Panc1 (cell line): ENCODE data around the gene ESR1. TPM values are rescaled to one million over a fixed set of nuclear protein-coding genes. Genes with fewer than 3 reads are reported as not detected.

ENCODE experiments used
- ATAC-seq: fragments of 200-7000 bp; cut with Tn5 transposase; 2 replicates; pipeline ENCODE4 v1.9.1; 2020; ENCODE audit warnings: mild to moderate bottlenecking, moderate library complexity
- BruUV-seq: library from RNA; stranded (reverse); fragments of 400-500 nt; replicated peaks from 2 replicates; lab custom pipeline; 2021; lab: Mats Ljungman, UMichigan
- CTCF ChIA-PET: fragments of 300-600 bp; sonication (Branson Sonifier 250); formaldehyde crosslinking; loops from one replicate; lab custom pipeline; 2022; ENCODE audit warnings: antibody characterized with exemption; lab: Charles Lee
- POLR2A ChIA-PET: fragments of 300-600 bp; sonication (Branson Sonifier 250); formaldehyde crosslinking; loops from one replicate; lab custom pipeline; 2022; ENCODE audit warnings: antibody characterized with exemption; lab: Charles Lee
- DNase-seq: peaks from one replicate; pipeline ENCODE4 v3.0.0-alpha.2; 2010; ENCODE audit warnings: low read depth, low spot score
- H3K27ac ChIP-seq: 2 replicates; pipeline ENCODE4 v1.5.1; 2011; ENCODE audit warnings: mild to moderate bottlenecking, low read length, inconsistent platforms
- H3K27me3 ChIP-seq: fragments of 200-500 bp; sonication (Bioruptor generic); 2 replicates; pipeline ENCODE4 v1.6.0; 2014; ENCODE audit warnings: low read length, inconsistent platforms; ENCODE audit not compliant: control insufficient read depth, insufficient read depth
- H3K36me3 ChIP-seq: fragments of 200-500 bp; sonication (Bioruptor generic); 2 replicates; pipeline ENCODE4 v1.5.1; 2014; ENCODE audit warnings: inconsistent platforms, mild to moderate bottlenecking, low read length, moderate library complexity; ENCODE audit not compliant: control insufficient read depth, insufficient read depth
- H3K4me1 ChIP-seq: 2 replicates; pipeline ENCODE4 v1.5.1; 2011; ENCODE audit warnings: inconsistent platforms, mild to moderate bottlenecking, low read length, moderate library complexity; ENCODE audit not compliant: control insufficient read depth, insufficient read depth
- H3K4me3 ChIP-seq, 2 experiments: 2 replicates each; pipeline ENCODE4 v1.5.1; 2011 to 2012; ENCODE audit warnings: low read depth in 2 of 2, low read length in 2 of 2, mild to moderate bottlenecking in 2 of 2, inconsistent platforms in 1 of 2, moderate library complexity in 1 of 2
- H3K9me3 ChIP-seq: fragments of 200-500 bp; sonication (Bioruptor generic); 2 replicates; pipeline ENCODE4 v1.5.1; 2014; ENCODE audit warnings: low read depth, mild to moderate bottlenecking, inconsistent platforms, low read length, moderate library complexity; ENCODE audit not compliant: control insufficient read depth, insufficient read depth
- POLR2AphosphoS5 ChIP-seq: IDR thresholded peaks from 2 replicates; pipeline ENCODE4 v1.6.1; 2012; ENCODE audit warnings: mild to moderate bottlenecking, low read depth, low read length, moderate library complexity
- SIN3A ChIP-seq: IDR thresholded peaks from 2 replicates; pipeline ENCODE4 v1.6.1; 2012; ENCODE audit warnings: low read depth, mild to moderate bottlenecking, low read length, moderate library complexity, borderline replicate concordance; ENCODE audit not compliant: insufficient read depth
- TCF7L2 ChIP-seq: IDR thresholded peaks from 2 replicates; pipeline ENCODE4 v1.6.1; 2011; ENCODE audit warnings: mild to moderate bottlenecking, low read depth, low read length, inconsistent platforms
- in situ Hi-C: cut with HindIII; loops from 2 replicates; pipeline ENCODE4 v1.10.0; 2016; ENCODE audit warnings: low sequenced_read_pairs, low pct_unique_long_range_greater_than_20kb
- intact Hi-C: fragments of 100-400 bp; cut with micrococcal nuclease; formaldehyde crosslinking; loops from one replicate; pipeline ENCODE4 v1.10.0; 2022; ENCODE audit not compliant: unreplicated experiment
- total RNA-seq: library from RNA; stranded (reverse); gene quantifications from one replicate; pipeline ENCODE4 v1.2.1, GENCODE V29; 2021; ENCODE audit not compliant: unreplicated experiment
- TF ChIP-seq, protein P1 (sequence below), 2 experiments: IDR thresholded peaks; 2 replicates each; pipeline ENCODE4 v1.6.1; 2011 to 2012; ENCODE audit warnings: low read depth in 2 of 2, control low read depth in 1 of 2, low read length in 1 of 2, mild to moderate bottlenecking in 1 of 2, moderate library complexity in 1 of 2; ENCODE audit not compliant: insufficient read depth in 1 of 2
- TF ChIP-seq, protein P2 (sequence below): fragments of 450-650 bp; IDR thresholded peaks from 2 replicates; pipeline ENCODE4 v1.5.1; 2017; ENCODE audit warnings: mild to moderate bottlenecking

ESR1 gene
- total RNA-seq, 1 experiment from 2014 or later = 0.03 TPM

DNA sequence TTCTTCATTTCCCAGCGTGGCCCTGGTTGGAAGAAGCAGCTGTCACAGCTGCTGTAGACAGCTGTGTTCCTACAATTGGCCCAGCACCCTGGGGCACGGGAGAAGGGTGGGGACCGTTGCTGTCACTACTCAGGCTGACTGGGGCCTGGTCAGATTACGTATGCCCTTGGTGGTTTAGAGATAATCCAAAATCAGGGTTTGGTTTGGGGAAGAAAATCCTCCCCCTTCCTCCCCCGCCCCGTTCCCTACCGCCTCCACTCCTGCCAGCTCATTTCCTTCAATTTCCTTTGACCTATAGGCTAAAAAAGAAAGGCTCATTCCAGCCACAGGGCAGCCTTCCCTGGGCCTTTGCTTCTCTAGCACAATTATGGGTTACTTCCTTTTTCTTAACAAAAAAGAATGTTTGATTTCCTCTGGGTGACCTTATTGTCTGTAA is 292.7 kb downstream of the ESR1 start:
- Histone ChIP-seq H3K4me1 (no peaks in the 10 kb centered on the region), H3K4me3 (no peak overlapping the region), H3K27ac (no peak overlapping the region), H3K9me3 (no peaks in the 10 kb centered on the region), H3K36me3 (no peaks in the 10 kb centered on the region), H3K27me3 (no peaks in the 10 kb centered on the region)
- ChIA-PET CTCF (no interaction called here), POLR2A (interaction anchor here (0.6 kb wide), 1 partner anchor 417 kb away, joined by 3 read pairs; no protein-coding TSS in a partner anchor)
- ATAC-seq (no peak; the same call in 1 of the 2 replicates), DNase-seq (no peak)
- no TSS peak for BruUV-seq
- in situ Hi-C loops = no loop called here
- intact Hi-C loops = no loop called here
- TF ChIP-seq POLR2AphosphoS5 = no peak

DNA sequence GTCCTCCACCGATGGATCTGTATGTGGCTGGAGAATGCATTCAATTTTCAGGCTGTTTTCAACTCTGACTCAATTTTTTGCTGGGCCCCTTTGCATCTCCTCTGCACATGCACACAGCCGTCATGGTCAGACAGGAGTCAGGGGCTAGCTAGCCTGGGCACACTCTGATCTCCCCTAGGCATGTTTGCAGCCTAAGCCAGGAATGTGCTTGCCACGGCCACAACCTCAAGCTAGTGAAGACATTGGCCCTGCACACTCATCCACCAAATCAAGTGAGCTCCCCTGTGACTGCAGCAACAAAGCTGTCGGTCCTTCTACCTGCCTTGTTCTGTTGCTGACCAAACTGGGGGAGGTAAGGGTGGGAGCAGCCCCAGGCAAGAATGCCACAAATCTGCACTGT is 300.5 kb downstream of the ESR1 start:
- ChIA-PET CTCF (no interaction called here), POLR2A (no interaction called here)
- H3K27me3 ChIP-seq = no peaks in the 10 kb centered on the region
- intact Hi-C loops (no loop called here), in situ Hi-C loops (no loop called here)
- TF ChIP-seq, protein P1, sequence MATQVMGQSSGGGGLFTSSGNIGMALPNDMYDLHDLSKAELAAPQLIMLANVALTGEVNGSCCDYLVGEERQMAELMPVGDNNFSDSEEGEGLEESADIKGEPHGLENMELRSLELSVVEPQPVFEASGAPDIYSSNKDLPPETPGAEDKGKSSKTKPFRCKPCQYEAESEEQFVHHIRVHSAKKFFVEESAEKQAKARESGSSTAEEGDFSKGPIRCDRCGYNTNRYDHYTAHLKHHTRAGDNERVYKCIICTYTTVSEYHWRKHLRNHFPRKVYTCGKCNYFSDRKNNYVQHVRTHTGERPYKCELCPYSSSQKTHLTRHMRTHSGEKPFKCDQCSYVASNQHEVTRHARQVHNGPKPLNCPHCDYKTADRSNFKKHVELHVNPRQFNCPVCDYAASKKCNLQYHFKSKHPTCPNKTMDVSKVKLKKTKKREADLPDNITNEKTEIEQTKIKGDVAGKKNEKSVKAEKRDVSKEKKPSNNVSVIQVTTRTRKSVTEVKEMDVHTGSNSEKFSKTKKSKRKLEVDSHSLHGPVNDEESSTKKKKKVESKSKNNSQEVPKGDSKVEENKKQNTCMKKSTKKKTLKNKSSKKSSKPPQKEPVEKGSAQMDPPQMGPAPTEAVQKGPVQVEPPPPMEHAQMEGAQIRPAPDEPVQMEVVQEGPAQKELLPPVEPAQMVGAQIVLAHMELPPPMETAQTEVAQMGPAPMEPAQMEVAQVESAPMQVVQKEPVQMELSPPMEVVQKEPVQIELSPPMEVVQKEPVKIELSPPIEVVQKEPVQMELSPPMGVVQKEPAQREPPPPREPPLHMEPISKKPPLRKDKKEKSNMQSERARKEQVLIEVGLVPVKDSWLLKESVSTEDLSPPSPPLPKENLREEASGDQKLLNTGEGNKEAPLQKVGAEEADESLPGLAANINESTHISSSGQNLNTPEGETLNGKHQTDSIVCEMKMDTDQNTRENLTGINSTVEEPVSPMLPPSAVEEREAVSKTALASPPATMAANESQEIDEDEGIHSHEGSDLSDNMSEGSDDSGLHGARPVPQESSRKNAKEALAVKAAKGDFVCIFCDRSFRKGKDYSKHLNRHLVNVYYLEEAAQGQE (IDR thresholded peaks at IDR 0.05; ENCODE audit: insufficient read depth in 1 of 2, low read depth in 2 of 2, low read length in 1 of 2) = no peak
- TF ChIP-seq TCF7L2 = no peak
- no peak for TF ChIP-seq POLR2AphosphoS5
- TF ChIP-seq, protein P2, sequence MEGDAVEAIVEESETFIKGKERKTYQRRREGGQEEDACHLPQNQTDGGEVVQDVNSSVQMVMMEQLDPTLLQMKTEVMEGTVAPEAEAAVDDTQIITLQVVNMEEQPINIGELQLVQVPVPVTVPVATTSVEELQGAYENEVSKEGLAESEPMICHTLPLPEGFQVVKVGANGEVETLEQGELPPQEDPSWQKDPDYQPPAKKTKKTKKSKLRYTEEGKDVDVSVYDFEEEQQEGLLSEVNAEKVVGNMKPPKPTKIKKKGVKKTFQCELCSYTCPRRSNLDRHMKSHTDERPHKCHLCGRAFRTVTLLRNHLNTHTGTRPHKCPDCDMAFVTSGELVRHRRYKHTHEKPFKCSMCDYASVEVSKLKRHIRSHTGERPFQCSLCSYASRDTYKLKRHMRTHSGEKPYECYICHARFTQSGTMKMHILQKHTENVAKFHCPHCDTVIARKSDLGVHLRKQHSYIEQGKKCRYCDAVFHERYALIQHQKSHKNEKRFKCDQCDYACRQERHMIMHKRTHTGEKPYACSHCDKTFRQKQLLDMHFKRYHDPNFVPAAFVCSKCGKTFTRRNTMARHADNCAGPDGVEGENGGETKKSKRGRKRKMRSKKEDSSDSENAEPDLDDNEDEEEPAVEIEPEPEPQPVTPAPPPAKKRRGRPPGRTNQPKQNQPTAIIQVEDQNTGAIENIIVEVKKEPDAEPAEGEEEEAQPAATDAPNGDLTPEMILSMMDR = no peak
- no peak for TF ChIP-seq SIN3A
- no peak overlapping the region for H3K4me3 ChIP-seq
- ATAC-seq (no peak), DNase-seq (no peak)
- no TSS peak for BruUV-seq
- H3K9me3 ChIP-seq = no peaks in the 10 kb centered on the region
- no peak overlapping the region for H3K27ac ChIP-seq
- no peaks in the 10 kb centered on the region for H3K36me3 ChIP-seq
- no peaks in the 10 kb centered on the region for H3K4me1 ChIP-seq

DNA sequence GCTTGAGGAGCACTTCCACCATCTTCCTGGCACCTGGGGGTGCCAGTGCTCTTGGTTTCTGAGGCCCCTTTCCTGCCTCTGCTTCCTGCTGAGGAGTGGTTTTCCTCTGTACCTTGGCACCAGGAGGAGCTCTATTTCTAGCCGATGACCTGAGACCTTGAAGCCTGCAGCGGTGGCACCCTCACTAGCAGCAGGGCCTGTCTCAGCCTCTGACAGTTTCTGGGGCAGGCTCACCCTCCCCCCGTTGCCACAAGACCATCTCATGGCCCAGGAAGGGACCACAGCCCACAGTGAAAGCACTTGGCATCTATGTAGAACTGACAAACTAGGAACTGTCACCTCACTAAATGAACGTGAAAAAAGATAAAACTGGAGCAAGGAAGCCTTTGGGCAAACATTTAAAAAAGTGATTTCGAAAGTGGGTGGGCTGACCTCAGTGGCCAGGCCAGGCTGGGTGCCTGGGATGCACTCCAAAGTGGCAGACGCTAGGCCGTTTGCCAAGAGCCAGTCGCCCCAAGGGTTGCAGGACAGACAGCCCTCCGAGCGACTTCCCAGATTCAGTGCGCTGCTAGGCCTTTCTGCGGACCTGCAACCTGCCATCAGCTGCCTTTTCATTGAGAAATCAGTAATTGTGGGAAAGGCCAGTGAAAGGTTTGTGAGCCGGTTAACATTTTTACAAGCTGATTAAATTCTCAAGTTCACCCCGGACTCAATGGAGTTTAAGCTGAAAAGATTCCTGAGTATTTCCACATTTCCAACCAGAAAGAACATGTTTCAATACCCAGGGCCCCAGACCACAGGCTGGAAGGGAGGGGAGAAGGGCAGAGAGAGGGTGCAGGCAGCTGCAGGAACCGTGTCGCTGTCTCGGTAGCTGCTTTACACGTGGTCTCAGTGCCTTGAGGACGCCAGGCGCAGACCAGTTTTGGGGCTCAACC is 303.7 kb downstream of the ESR1 start:
- no peak for ATAC-seq

More for the DNA sequence above, 303.7 kb downstream of the ESR1 start:
- no peak overlapping the region for H3K27ac ChIP-seq
- BruUV-seq = no TSS peak
- H3K4me1 ChIP-seq = no peaks in the 10 kb centered on the region
- H3K4me3 ChIP-seq = no peak overlapping the region
- intact Hi-C loops = no loop called here
- ChIA-PET POLR2A (no interaction called here), CTCF (no interaction called here)
- TF ChIP-seq, protein P2 = no peak
- TF ChIP-seq, protein P1 (IDR thresholded peaks at IDR 0.05; ENCODE audit: insufficient read depth in 1 of 2, low read depth in 2 of 2, low read length in 1 of 2) = no peak
- TF ChIP-seq SIN3A (no peak), POLR2AphosphoS5 (no peak), TCF7L2 (no peak)
- no peaks in the 10 kb centered on the region for H3K9me3 ChIP-seq
- DNase-seq = no peak
- H3K36me3 ChIP-seq = no peaks in the 10 kb centered on the region
- in situ Hi-C loops = no loop called here
- H3K27me3 ChIP-seq = no peaks in the 10 kb centered on the region
